ENCODE data around the gene DCN. TPM values are rescaled to one million over a fixed set of nuclear protein-coding genes. Genes with fewer than 3 reads are reported as not detected.

Gene DCN
- total RNA-seq, 1 experiment from 2014 or later: 10.3 TPM

DNA sequence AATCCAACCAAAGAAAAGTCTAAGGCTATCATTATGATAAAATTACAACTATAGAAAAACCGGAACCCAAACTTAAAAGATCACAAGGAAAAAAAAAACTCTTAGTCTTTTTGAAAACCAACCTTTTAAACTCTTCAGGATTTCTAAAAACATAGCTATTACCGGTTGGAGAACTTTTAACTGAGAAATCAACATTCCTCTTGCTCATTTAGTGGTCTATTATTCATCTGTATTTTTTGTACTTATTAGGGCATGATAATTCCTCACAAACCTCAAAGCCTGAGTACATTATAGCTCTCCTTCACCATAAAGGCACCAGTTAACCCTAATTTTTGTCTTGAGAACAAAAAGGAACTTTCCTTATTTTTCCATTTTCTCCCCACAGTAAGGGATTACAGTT, 81.7 kb downstream of the DCN start:
- DNase-seq (ENCODE audit: low read depth): peak; percentile 31

- no peak for DNase-seq (ENCODE audit: low read depth)
Observed at GRCh38 chr12:91099836-91100235, 82.8 kb downstream of the DCN start.

GRCh38 chr12:91099341-91099740, 83.3 kb downstream of the DCN start:
- no peak for DNase-seq (ENCODE audit: low read depth)

GRCh38 chr12:91098941-91099340, 83.7 kb downstream of the DCN start:
- peak; percentile 85 for DNase-seq (ENCODE audit: low read depth)

DNA sequence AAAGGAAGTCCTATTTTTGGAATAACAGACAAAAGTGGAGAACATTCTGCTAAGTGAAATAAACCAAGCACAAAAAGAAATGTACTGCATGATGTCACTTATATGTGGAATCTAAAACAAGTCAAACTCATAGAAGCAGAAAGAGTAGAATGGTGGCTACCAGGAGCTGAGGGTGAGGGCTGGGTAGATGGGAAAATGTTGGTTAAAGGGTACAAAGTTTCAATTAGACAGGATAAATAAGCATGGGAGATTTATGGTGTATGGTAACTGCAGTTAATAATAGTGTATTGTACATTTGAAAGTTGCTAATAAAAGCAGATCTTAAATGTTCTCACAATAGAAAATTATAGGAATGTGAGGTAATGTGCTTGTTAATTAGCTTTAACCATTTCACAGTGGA, 84.2 kb downstream of the DCN start:
- DNase-seq (ENCODE audit: low read depth): no peak

DNA sequence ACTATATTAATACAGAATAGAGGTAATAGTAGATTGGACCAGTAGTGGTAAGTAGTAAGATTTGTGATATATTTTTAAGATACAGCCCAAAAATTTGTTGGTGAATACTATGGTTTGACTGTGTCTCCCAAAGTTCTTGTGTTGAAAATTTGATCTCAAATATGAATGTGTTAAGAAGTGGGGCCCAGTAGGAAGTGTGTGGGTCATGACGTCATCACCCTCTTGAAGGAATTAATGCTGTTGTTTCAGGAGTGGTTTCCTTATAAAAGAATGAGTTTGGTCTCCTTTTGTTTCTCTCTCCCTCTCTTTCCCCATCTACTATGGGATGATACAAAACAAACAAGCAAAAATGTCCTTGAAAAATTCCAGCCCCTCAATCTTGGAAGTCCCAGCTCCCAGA, 87.7 kb downstream of the DCN start:
- no peak for DNase-seq (ENCODE audit: low read depth)

DNA sequence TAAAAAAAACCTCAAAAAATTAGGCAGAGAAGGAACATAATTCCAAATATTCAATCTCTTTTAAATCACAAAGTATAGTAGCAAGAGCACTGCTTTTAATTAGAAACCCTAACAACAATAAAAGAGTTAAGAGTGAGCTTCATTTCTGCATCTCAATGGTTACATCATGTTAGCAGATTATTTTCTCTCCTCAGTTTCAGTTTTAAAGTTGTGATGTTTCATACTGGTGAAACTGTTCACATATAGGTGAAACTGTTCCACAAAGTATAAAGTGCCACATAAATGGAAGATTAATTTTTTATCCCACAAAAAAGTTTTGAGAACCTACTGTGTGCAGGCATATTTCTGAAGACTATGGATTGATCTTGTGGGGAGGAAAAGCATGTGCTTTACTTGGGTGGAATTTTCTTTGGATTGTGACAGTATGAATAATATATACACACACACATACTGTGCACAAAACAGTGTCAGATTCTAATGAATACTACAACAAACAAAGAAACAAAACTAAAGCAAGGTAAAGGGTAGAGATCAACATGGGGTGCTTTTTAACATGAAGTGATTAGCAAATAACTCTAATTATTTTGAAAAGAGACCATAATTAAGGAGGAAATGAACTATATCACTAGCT, 88.5 kb downstream of the DCN start:
- no peak for DNase-seq (ENCODE audit: low read depth)

- DNase-seq (ENCODE audit: low read depth): no peak
Observed at GRCh38 chr12:91093341-91093740, 89.3 kb downstream of the DCN start.

- DNase-seq (ENCODE audit: low read depth): peak; percentile 26
Observed at GRCh38 chr12:91091916-91092715, 90.5 kb downstream of the DCN start.

Other genes starting within 250 kb of the DCN start
- not detected in 2 replicates for gene CCER1, start 227.6 kb downstream of the DCN start, total RNA-seq (2014; rRNA removed; shearing (Covaris generic))
- not detected in 2 replicates for gene EPYC, start 177.8 kb downstream of the DCN start, total RNA-seq (2014; rRNA removed; shearing (Covaris generic))
- not detected in 2 replicates for gene KERA, start 124.8 kb downstream of the DCN start, total RNA-seq (2014; rRNA removed; shearing (Covaris generic))
- gene LUM, start 71.3 kb downstream of the DCN start, total RNA-seq (2014; rRNA removed; shearing (Covaris generic)): 56.5 and 102 TPM in 2 replicates

Data from RPMI7951 (cell line).